Ovary (tissue), 3 donors: Measurements from ENCODE around the gene C6orf132.

Experiments used
- EP300 ChIP-seq: sonication (generic); formaldehyde crosslinking; IDR thresholded peaks from one replicate; pipeline ENCODE4 v1.6.1; 2017; ENCODE audit warnings: antibody characterized with exemption
- POLR2A ChIP-seq: fragments of 450-650 bp; IDR thresholded peaks from one replicate; pipeline ENCODE4 v1.6.1; 2017; ENCODE audit warnings: antibody characterized with exemption, mild to moderate bottlenecking, moderate library complexity
- TF ChIP-seq, protein P1 (sequence below), 3 donors: fragments of 450-650 bp in 2 of 3; fragments of 200-600 bp in 1 of 3; IDR thresholded peaks; one replicate each; pipeline versions ENCODE4 v1.5.1 to v1.8.0; 2016 to 2022; ENCODE audit warnings: antibody characterized with exemption in 3 of 3, mild to moderate bottlenecking in 1 of 3
- donor health status: DM: no; HTN: no; CAD: no.

DNA sequence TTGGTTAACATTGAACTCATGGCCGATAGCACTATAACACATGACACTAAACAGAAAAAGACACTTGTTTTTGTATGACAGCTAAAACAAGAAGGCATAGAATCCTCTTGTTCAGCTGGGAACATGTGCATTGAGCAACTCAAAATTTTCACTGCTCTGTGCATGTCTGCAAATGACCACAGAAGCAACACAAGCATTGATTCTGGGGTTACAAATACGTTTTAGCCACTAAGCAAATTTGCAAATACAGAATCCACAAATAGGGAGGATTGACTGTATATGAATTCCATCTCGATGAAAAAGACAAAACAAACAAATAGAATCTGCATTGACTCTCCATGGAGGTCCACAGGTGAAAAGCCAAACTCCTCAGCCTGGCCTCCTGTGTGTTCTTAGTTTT is 31.7 kb downstream of the C6orf132 start:
- TF ChIP-seq, protein P1, sequence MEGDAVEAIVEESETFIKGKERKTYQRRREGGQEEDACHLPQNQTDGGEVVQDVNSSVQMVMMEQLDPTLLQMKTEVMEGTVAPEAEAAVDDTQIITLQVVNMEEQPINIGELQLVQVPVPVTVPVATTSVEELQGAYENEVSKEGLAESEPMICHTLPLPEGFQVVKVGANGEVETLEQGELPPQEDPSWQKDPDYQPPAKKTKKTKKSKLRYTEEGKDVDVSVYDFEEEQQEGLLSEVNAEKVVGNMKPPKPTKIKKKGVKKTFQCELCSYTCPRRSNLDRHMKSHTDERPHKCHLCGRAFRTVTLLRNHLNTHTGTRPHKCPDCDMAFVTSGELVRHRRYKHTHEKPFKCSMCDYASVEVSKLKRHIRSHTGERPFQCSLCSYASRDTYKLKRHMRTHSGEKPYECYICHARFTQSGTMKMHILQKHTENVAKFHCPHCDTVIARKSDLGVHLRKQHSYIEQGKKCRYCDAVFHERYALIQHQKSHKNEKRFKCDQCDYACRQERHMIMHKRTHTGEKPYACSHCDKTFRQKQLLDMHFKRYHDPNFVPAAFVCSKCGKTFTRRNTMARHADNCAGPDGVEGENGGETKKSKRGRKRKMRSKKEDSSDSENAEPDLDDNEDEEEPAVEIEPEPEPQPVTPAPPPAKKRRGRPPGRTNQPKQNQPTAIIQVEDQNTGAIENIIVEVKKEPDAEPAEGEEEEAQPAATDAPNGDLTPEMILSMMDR (IDR thresholded peaks at IDR 0.05): no peak
- no peak for TF ChIP-seq POLR2A
- no peak for TF ChIP-seq EP300
